HG02678 (cell line): Measurements from ENCODE around the gene HMGB2.

Experiments
- ATAC-seq: cut with Tn5 transposase; IDR thresholded peaks from one replicate; pipeline ENCODE4 v1.9.1; 2021; ENCODE audit warnings: mild to moderate bottlenecking, moderate library complexity; ENCODE audit not compliant: unreplicated experiment

HMGB2 gene

GRCh38 chr4:173334891-173335752 is 964 bp upstream of the HMGB2 start:
- ATAC-seq = peak; percentile 24

GRCh38 chr4:173333658-173334084 is 487 bp downstream of the HMGB2 start:
- peak; percentile 6 for ATAC-seq

GRCh38 chr4:173332963-173333657 is 1.0 kb downstream of the HMGB2 start:
- ATAC-seq = no peak

GRCh38 chr4:173332021-173332487 is 2.1 kb downstream of the HMGB2 start:
- no peak for ATAC-seq

- ATAC-seq = no peak
Observed at GRCh38 chr4:173330590-173330989, 3.6 kb downstream of the HMGB2 start.

- no peak for ATAC-seq
Observed at GRCh38 chr4:173328236-173328901, 5.8 kb downstream of the HMGB2 start.

GRCh38 chr4:173325007-173325736 is 9.0 kb downstream of the HMGB2 start:
- no peak for ATAC-seq

- ATAC-seq = no peak
Observed at GRCh38 chr4:173319696-173320095, 14.5 kb downstream of the HMGB2 start.

GRCh38 chr4:173318648-173319211 is 15.4 kb downstream of the HMGB2 start:
- ATAC-seq = no peak

- no peak for ATAC-seq
Observed at GRCh38 chr4:173318240-173318639, 15.9 kb downstream of the HMGB2 start.

GRCh38 chr4:173317004-173317403 is 17.2 kb downstream of the HMGB2 start:
- peak; percentile 60 for ATAC-seq

- ATAC-seq = no peak
Observed at GRCh38 chr4:173316060-173316459, 18.1 kb downstream of the HMGB2 start.

- no peak for ATAC-seq
Observed at GRCh38 chr4:173314715-173315114, 19.4 kb downstream of the HMGB2 start.

GRCh38 chr4:173311368-173311767 is 22.8 kb downstream of the HMGB2 start:
- no peak for ATAC-seq

GRCh38 chr4:173307778-173308177 is 26.4 kb downstream of the HMGB2 start:
- ATAC-seq = no peak

- ATAC-seq = peak; percentile 41
Observed at GRCh38 chr4:173301518-173302201, 32.5 kb downstream of the HMGB2 start.

- ATAC-seq = no peak
Observed at GRCh38 chr4:173294444-173294843, 39.7 kb downstream of the HMGB2 start.

GRCh38 chr4:173293663-173294062 is 40.5 kb downstream of the HMGB2 start:
- no peak for ATAC-seq

- ATAC-seq = no peak
Observed at GRCh38 chr4:173291899-173292298, 42.3 kb downstream of the HMGB2 start.

- no peak for ATAC-seq
Observed at GRCh38 chr4:173289353-173289727, 44.8 kb downstream of the HMGB2 start.
